GM12878 (cell line): ENCODE measurements around the gene COG7. TPM values are rescaled to one million over a fixed set of nuclear protein-coding genes. Genes with fewer than 3 reads are reported as not detected.

ENCODE experiments used
- ATAC-seq: fragments of 200-7000 bp; cut with Tn5 transposase; 3 replicates; pipeline ENCODE4 v1.9.1; 2020; ENCODE audit warnings: mild to moderate bottlenecking, moderate library complexity
- BruUV-seq: library from RNA; stranded (reverse); fragments of 400-500 nt; replicated peaks from 2 replicates; lab custom pipeline; 2021; lab: Mats Ljungman, UMichigan
- CTCF ChIA-PET: fragments of 300-600 bp; sonication (Branson Sonifier 250); formaldehyde crosslinking; extraction: SDS; loops from one replicate; lab custom pipeline; 2021; ENCODE audit warnings: inconsistent platforms; lab: Yijun Ruan, JAX
- POLR2A ChIA-PET: fragments of 350-600 bp; formaldehyde crosslinking; extraction: SDS; loops from one replicate; lab custom pipeline; 2021; ENCODE audit warnings: inconsistent platforms; lab: Charles Lee
- RAD21 ChIA-PET: fragments of 300-600 bp; sonication (Branson Sonifier 250); formaldehyde crosslinking; loops from one replicate; lab custom pipeline; 2023; ENCODE audit warnings: antibody characterized with exemption; ENCODE audit not compliant: unreplicated experiment; lab: Charles Lee
- SMC1A ChIA-PET: fragments of 300-600 bp; sonication (Branson Sonifier 250); formaldehyde crosslinking; loops from one replicate; lab custom pipeline; 2023; ENCODE audit not compliant: unreplicated experiment, uncharacterized antibody; lab: Charles Lee
- DNase-seq: peaks from one replicate; pipeline ENCODE4 v3.0.0-alpha.2; 2011; ENCODE audit warnings: low read depth, low spot score
- FAIRE-seq: peaks from 3 replicates; lab custom pipeline; 2011; peaks lifted over from hg19 to GRCh38; lab: Jason Lieb, UNC
- H2AFZ ChIP-seq: 2 replicates; pipeline ENCODE4 v1.6.0; 2011; ENCODE audit warnings: low read depth, low read length, control low read depth; ENCODE audit not compliant: control insufficient read depth
- H3K27ac ChIP-seq: 2 replicates; pipeline ENCODE4 v1.5.1; 2011; ENCODE audit warnings: control low read depth; ENCODE audit not compliant: control insufficient read depth, insufficient read depth
- H3K27me3 ChIP-seq, 2 experiments: replicated peaks in 1 of 2; 2 replicates each; pipeline versions ENCODE4 v1.6.0 to v1.6.1; 2011; ENCODE audit warnings: low read length in 1 of 2; ENCODE audit not compliant: control insufficient read depth in 2 of 2, insufficient read depth in 2 of 2
- H3K36me3 ChIP-seq, 2 experiments: 2 replicates each; pipeline ENCODE4 v1.5.1; 2011; ENCODE audit warnings: low read length in 1 of 2; ENCODE audit not compliant: control insufficient read depth in 2 of 2, insufficient read depth in 2 of 2
- H3K4me1 ChIP-seq: 2 replicates; pipeline ENCODE4 v1.6.1; 2011; ENCODE audit warnings: mild to moderate bottlenecking, low read length, moderate library complexity, mixed read lengths; ENCODE audit not compliant: control insufficient read depth, insufficient read depth
- H3K4me2 ChIP-seq: 2 replicates; pipeline ENCODE4 v1.6.0; 2011; ENCODE audit warnings: control low read depth; ENCODE audit not compliant: control insufficient read depth, insufficient read depth
- H3K4me3 ChIP-seq: fragments of 200-600 bp; sonication (generic); 2 replicates; pipeline ENCODE4 v1.5.1; 2016
- H3K79me2 ChIP-seq: 2 replicates; pipeline ENCODE4 v1.6.0; 2011; ENCODE audit warnings: low read length; ENCODE audit not compliant: control insufficient read depth, insufficient read depth
- H3K9ac ChIP-seq: 2 replicates; pipeline ENCODE4 v1.8.0; 2011; ENCODE audit warnings: low read length, control low read depth, mixed read lengths; ENCODE audit not compliant: control insufficient read depth, insufficient read depth
- H3K9me3 ChIP-seq: replicated peaks from 3 replicates; pipeline ENCODE4 v1.5.1; 2011; ENCODE audit warnings: mild to moderate bottlenecking, low read length; ENCODE audit not compliant: control insufficient read depth, insufficient read depth
- H4K20me1 ChIP-seq: 2 replicates; pipeline ENCODE4 v1.6.0; 2011; ENCODE audit not compliant: control insufficient read depth, insufficient read depth
- ASH2L ChIP-seq: fragments of 300-600, 200-600 bp; sonication (generic); IDR thresholded peaks from 2 replicates; pipeline ENCODE4 v1.6.1; 2017; ENCODE audit warnings: low read depth, mild to moderate bottlenecking, borderline replicate concordance
- HDGF ChIP-seq: fragments of 450-650 bp; IDR thresholded peaks from 2 replicates; pipeline ENCODE4 v1.6.1; 2016; ENCODE audit warnings: antibody characterized with exemption
- IRF3 ChIP-seq: fragments of 450-650 bp; IDR thresholded peaks from 2 replicates; pipeline ENCODE4 v1.6.1; 2014; ENCODE audit warnings: mild to moderate bottlenecking
- KLF5 ChIP-seq: fragments of 450-650 bp; IDR thresholded peaks from 2 replicates; pipeline ENCODE4 v1.6.1; 2014; ENCODE audit warnings: mild to moderate bottlenecking; ENCODE audit not compliant: partially characterized antibody
- MEF2A ChIP-seq: IDR thresholded peaks from 2 replicates; pipeline ENCODE4 v1.6.1; 2011; ENCODE audit warnings: low read depth, mild to moderate bottlenecking, low read length, moderate library complexity; ENCODE audit not compliant: insufficient read depth
- MTA3 ChIP-seq: IDR thresholded peaks from 2 replicates; pipeline ENCODE4 v1.6.1; 2012; ENCODE audit warnings: low read length, inconsistent platforms, borderline replicate concordance
- NBN ChIP-seq: fragments of 450-650 bp; IDR thresholded peaks from 2 replicates; pipeline ENCODE4 v1.6.1; 2016
- NFIC ChIP-seq: IDR thresholded peaks from 2 replicates; pipeline ENCODE4 v1.6.1; 2012; ENCODE audit warnings: low read depth, mild to moderate bottlenecking, inconsistent platforms, low read length, moderate library complexity
- NFYA ChIP-seq: IDR thresholded peaks from 2 replicates; pipeline ENCODE4 v1.6.1; 2011; ENCODE audit warnings: low read depth, mild to moderate bottlenecking, low read length, improper control_type of control experiment, borderline replicate concordance
- TCF7 ChIP-seq: IDR thresholded peaks from 2 replicates; pipeline ENCODE4 v1.6.1; 2014; ENCODE audit warnings: antibody characterized with exemption, borderline replicate concordance
- ZNF274 ChIP-seq: IDR thresholded peaks from one replicate; pipeline ENCODE4 v1.8.0; 2011; ENCODE audit not compliant: insufficient read length, insufficient read depth
- WGBS: methylation state at CpG from one replicate; pipeline ENCODE4 v1.1.6; 2016; ENCODE audit warnings: low lambda C conversion rate; ENCODE audit not compliant: insufficient replicate concordance, insufficient coverage; ENCODE audit errors: missing lambda C conversion rate; 5-methylcytosine and 5-hydroxymethylcytosine counted together
- in situ Hi-C: fragments of 300-500 bp; cut with MboI; formaldehyde crosslinking; loops from 9 replicates; pipeline ENCODE4 v1.14.3; 2018; ENCODE audit warnings: mixed read lengths
- intact Hi-C: fragments of 100-400 bp; cut with micrococcal nuclease; formaldehyde crosslinking; loops from one replicate; pipeline ENCODE4 v1.14.2; 2022; ENCODE audit not compliant: unreplicated experiment
- polyA plus RNA-seq, 11 experiments: library from polyadenylated mRNA; depleted of rRNA in 4 of 11; unstranded in 6 of 11; stranded (reverse) in 5 of 11; fragments of >200 nt; fragmentation: Nextera tagmentation in 4 of 11; fragmentation: Illumina TruSeq in 1 of 11; extraction: Ambion mirVana in 4 of 11; extraction: Trizol in 1 of 11; gene quantifications; 1 replicate in 1 of 11; 2 replicates in 10 of 11; pipeline versions ENCODE4 v1.2.1 to v1.2.3, GENCODE V29; 2011 to 2016; ENCODE audit warnings: inconsistent platforms in 2 of 11, missing spikeins in 2 of 11, low read depth in 1 of 11
- total RNA-seq, 4 experiments: library from RNA; depleted of rRNA in 3 of 4; stranded (reverse); fragments of >200 nt in 3 of 4; fragmentation: Illumina TruSeq in 1 of 4; extraction: Trizol in 1 of 4; gene quantifications; 2 replicates each; pipeline versions ENCODE4 v1.2.1 to v1.2.3, GENCODE V29; 2013 to 2021

Gene COG7
- total and polyA plus RNA-seq, 10 of the 15 experiments (the other 5 are each of a cell fraction or from before 2014, with no cell fraction given), result 2.9 to 24.0 (median 10.0) TPM

GRCh38 chr16:23392223-23392600 lies 60.8 kb downstream of the COG7 start:
- Histone ChIP-seq H3K27ac (no peak overlapping the region), H3K27me3 (no peaks in the 10 kb centered on the region), H3K4me2 (no peak overlapping the region), H2AFZ (no peak overlapping the region), H3K4me3 (no peak overlapping the region), H3K79me2 (no peaks in the 10 kb centered on the region), H3K9me3 (no peaks in the 10 kb centered on the region), H3K4me1 (no peaks in the 10 kb centered on the region), H3K36me3 (peaks cover 0 to 5% of the 10 kb centered on the region in 2 experiments; a peak in 3 of 4 replicates), H3K9ac (no peak overlapping the region), H4K20me1 (no peaks in the 10 kb centered on the region)
- ChIA-PET RAD21 (no interaction called here), SMC1A (interaction anchor here (1.0 kb wide), 1 partner anchor 43 kb away, joined by 3 read pairs; no protein-coding TSS in a partner anchor), CTCF (no interaction called here), POLR2A (interaction anchor here (1.0 kb wide), 1 partner anchor 22 kb away, joined by 5 read pairs; no protein-coding TSS in a partner anchor)
- in situ Hi-C loops (no loop called here), intact Hi-C loops (no loop called here)
- FAIRE-seq (no peak), ATAC-seq (no peak), DNase-seq (no peak)
- BruUV-seq, result no TSS peak
- no peak for TF ChIP-seq ZNF274
- no peak for TF ChIP-seq MTA3
- no peak for TF ChIP-seq NFIC
- WGBS, result 98% methylated on average over 6 of the region's 6 CpGs

GRCh38 chr16:23391381-23392222 lies 61.4 kb downstream of the COG7 start:
- intact Hi-C loops, result no loop called here
- POLR2A ChIA-PET, result interaction anchor here (1.0 kb wide), 1 partner anchor 23 kb away, joined by 5 read pairs; no protein-coding TSS in a partner anchor
- WGBS, result 95% methylated on average over 17 of the region's 17 CpGs

More at GRCh38 chr16:23391381-23392222, 61.4 kb downstream of the COG7 start:
- ATAC-seq (no peak), DNase-seq (no peak), FAIRE-seq (no peak)
- Histone ChIP-seq H3K9me3 (no peaks in the 10 kb centered on the region), H2AFZ (no peak overlapping the region), H3K27ac (no peak overlapping the region), H3K4me3 (no peak overlapping the region), H3K9ac (no peak overlapping the region), H3K79me2 (no peaks in the 10 kb centered on the region), H3K36me3 (peaks cover 0 to 5% of the 10 kb centered on the region in 2 experiments; a peak in 3 of 4 replicates), H3K4me1 (no peaks in the 10 kb centered on the region), H4K20me1 (no peaks in the 10 kb centered on the region), H3K4me2 (no peak overlapping the region), H3K27me3 (no peaks in the 10 kb centered on the region)
- TF ChIP-seq TCF7 (no peak), HDGF (no peak), NFYA (no peak), MEF2A (no peak), ASH2L (no peak), KLF5 (no peak), NBN (no peak), IRF3 (no peak)
- ChIA-PET CTCF (interaction anchor here (0.6 to 1.1 kb wide), 3 partner anchors 26 to 89 kb away, joined by 3 to 4 read pairs (median 3); partner anchors contain the start of gene SCNN1B), SMC1A (interaction anchor here (0.8 to 1.0 kb wide), 3 partner anchors 13 to 89 kb away, joined by 3 read pairs; partner anchors contain the start of gene SCNN1B), RAD21 (no interaction called here)
- BruUV-seq, result no TSS peak
- in situ Hi-C loops, result no loop called here
